Fibroblast of the aortic adventitia (primary cell): ENCODE measurements around the gene PACSIN3. TPM values are rescaled to one million over a fixed set of nuclear protein-coding genes. Genes with fewer than 3 reads are reported as not detected.

Experiments used
- DNase-seq: peaks from one replicate; pipeline ENCODE4 v3.0.0-alpha.2; 2010; ENCODE audit warnings: low read depth
- H3K4me3 ChIP-seq: 2 replicates; pipeline ENCODE4 v1.5.1; 2011; ENCODE audit warnings: low read depth, mild to moderate bottlenecking, control low read depth, low read length, moderate library complexity
- total RNA-seq: library from RNA; depleted of rRNA; stranded (reverse); fragments of >200 nt; gene quantifications from 2 replicates; pipeline ENCODE4 v1.2.3, GENCODE V29; 2012; ENCODE audit warnings: low replicate concordance
- TF ChIP-seq, protein P1 (sequence below): IDR thresholded peaks from 2 replicates; pipeline ENCODE4 v1.5.1; 2011; ENCODE audit warnings: mild to moderate bottlenecking, low read length, control low read depth, inconsistent platforms; ENCODE audit not compliant: insufficient read depth

The PACSIN3 gene
- total RNA-seq, 1 donor, result 28.8 TPM

DNA sequence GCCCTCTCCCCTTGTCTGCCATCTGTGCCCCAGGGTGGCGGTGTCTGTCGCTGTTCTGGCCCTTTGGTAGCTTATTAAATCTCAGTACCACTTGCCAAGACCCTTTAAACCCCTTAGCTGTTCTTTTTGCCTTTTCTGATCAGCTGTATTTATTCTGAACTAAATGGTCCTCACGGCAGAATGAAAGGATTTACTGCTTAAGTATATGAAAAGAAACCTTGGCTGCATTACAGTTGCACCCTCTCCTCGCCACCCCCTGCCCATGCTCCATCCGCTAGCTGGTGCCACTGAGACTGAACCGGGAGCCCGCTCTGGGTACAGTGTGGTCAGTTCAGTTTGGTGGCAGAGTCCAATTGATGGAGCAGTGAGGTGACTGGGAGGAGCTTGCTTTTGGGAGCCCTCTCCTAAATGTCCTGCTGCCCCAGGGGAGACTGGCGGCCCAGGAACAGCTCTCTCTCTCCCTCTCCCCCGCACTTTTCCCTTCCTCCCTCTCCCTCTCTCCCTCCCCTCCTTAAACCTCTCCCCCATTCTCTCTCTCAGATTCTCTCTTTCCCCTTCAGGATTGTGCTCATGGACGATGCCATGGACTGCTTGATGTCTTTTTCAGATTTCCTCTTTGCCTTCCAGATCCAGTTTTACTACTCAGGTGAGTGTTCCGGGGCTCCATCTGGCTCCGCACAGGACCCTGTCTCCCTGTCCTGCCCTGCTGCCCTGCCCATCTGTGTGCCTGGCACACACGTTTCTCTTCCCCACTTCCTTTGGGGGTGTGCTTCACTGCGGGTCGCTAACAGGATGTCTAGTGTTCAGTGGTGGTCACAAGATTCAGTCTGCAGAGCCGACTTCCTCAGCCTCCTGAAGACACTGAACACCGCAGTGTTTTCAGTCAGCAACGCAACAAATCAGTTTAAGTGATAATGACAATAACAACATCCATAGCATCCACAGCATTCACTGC lies 31.3 kb downstream of the PACSIN3 start:
- TF ChIP-seq, protein P1, sequence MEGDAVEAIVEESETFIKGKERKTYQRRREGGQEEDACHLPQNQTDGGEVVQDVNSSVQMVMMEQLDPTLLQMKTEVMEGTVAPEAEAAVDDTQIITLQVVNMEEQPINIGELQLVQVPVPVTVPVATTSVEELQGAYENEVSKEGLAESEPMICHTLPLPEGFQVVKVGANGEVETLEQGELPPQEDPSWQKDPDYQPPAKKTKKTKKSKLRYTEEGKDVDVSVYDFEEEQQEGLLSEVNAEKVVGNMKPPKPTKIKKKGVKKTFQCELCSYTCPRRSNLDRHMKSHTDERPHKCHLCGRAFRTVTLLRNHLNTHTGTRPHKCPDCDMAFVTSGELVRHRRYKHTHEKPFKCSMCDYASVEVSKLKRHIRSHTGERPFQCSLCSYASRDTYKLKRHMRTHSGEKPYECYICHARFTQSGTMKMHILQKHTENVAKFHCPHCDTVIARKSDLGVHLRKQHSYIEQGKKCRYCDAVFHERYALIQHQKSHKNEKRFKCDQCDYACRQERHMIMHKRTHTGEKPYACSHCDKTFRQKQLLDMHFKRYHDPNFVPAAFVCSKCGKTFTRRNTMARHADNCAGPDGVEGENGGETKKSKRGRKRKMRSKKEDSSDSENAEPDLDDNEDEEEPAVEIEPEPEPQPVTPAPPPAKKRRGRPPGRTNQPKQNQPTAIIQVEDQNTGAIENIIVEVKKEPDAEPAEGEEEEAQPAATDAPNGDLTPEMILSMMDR, result no peak
- DNase-seq, result no peak
- H3K4me3 ChIP-seq, result no peak overlapping the region

DNA sequence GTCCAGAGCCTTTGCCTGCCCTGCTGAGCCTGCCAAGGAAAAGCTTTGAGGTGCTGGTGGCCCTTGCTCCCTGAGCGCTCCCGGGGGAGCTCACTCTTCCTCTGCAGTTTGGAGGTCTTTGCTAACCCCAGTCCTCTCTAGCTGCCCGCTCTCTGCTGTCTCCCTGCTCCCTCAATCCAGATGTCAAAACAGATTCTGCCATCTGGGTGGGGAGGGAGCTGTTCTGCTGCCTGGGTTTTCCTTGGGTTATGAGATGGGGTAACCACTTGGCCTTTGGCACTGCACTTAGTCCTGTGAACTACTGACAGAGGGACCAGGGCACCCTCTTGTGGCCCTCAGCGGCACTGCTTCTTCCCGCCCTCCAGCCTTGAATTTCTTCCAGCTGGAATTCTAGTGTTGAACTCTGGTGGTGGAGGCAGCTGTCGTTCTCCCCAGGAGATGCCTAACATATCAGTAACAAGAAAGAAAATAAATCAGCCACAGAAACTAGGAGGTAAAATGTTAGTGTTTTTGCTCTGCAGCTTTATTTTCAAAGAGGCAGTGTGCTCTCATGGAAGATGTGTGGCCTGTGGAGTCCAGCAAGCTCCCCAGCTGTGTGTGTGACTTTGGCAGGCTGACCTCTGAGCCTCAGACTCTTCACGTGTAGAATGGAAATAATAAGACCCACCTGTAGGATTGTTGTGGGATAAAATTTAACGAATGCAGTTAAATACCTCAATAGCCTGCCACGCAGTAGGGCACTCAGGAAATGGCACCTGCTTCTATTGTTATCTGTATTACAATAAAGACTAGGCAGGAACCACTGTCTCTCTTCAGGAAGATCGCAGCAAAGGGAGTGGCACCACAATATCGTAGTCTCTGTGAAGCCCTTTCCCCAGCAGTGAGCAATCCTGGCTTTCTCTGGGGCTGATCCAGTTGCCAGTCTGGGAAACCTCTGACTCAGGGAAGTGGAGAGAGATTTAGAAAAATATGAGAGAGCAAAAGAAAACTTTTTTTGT lies 33.0 kb downstream of the PACSIN3 start:
- DNase-seq, result peak; percentile 87
- TF ChIP-seq, protein P1, result peak; percentile 99
- H3K4me3 ChIP-seq, result no peak overlapping the region

DNA sequence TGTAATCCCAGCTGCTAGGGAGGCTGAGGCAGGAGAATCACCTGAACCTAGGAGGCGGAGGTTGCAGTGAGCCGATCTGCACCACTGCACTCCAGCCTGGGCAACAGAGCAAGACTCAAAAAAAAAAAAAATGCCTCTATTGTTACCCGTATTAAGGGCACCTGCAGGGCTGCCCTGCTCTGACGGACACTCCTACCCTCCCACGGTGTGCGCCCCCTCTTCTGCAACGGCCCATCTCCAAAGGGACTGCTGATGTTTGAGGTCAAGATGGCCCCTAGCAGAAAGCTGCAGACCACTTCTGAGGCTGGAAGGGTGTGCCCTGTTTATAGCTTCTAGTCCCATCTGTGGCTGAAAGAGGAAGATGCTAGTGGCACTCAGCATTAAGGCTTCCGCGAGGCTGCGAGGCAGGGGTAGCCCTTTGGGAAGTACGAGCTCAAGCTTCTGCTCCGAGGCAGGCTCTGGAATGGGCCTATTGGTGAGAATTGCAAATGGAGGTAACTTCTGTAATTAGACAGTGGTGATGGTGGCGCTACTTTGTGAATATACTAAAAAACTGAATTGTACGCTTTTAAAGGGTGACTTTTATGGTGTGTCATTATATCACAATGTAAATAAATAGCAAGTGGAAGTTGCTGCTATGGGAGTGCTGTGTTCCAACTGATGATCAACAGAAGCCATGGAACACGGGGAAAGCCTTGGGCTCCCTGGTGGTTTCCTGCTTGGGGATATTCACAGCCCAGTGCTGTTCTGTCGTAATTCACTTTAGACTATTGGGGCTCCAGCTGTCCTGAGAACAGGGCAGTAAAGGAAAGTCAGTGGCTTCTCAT lies 33.9 kb downstream of the PACSIN3 start:
- DNase-seq, result no peak
- no peak overlapping the region for H3K4me3 ChIP-seq
- TF ChIP-seq, protein P1, result no peak

DNA sequence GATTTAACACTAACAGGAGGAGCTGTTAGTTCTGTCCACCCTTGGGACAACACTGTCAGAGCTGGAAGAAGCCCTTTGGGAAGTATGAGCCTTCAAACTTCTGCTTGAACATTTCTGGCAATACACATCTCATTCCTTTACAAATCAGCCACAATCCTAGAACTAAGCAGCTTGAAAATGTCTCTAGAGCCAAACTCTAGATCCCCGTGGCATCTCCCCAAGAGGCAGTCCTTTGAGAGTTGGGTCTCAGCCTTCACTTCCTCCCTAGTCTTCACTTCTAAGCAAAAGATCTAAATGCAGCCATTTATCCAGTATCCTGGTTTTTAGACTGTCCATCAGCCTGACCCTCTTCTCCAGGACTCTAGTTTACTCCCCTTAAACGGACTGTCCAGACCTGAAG lies 36.5 kb downstream of the PACSIN3 start:
- H3K4me3 ChIP-seq, result no peak overlapping the region
- TF ChIP-seq, protein P1, result no peak
- peak; percentile 54 for DNase-seq

DNA sequence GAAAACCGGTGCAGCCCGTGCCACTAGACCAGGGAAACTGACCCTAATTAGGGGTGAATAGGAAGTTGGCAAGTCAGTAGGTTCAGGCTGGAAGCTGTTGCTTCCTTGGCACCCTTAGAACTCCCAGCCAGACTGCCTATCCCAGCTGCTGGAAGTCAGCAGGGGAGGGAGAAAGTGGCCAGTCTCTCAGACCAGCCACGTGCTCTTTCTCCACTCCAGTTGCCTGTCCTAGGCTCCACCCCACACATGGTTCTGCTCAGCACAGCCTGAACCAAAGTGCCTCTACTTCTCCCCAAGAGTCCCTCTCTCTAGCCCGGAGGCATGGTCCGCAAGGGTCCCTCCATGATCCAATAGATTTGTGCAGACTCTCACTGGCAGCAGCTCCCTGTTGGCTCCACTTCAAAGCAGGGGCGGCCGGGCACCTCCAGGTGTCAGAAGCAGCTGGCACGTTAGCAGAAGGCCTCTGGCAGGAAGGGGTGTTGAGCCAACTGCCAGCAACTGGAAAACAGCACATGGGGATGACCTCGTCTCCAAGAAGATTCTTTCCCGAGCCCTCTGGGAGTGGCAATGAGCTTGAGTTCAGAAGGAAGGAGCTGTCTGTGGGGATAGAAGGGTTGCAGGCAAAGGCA lies 37.2 kb downstream of the PACSIN3 start:
- TF ChIP-seq, protein P1, result no peak
- no peak overlapping the region for H3K4me3 ChIP-seq
- DNase-seq, result peak; percentile 42
